Common myeloid progenitor, CD34-positive (primary cell): ENCODE data around the gene DHH.
A peak's percentile ranks its signal among the peaks of the same experiment; 100 is the strongest.

Source experiments
- CTCF ChIA-PET: fragments of 350-600 bp; sonication (Branson Sonifier 250); formaldehyde crosslinking; loops from one replicate; lab custom pipeline; 2021; ENCODE audit warnings: antibody characterized with exemption; lab: Charles Lee
- POLR2A ChIA-PET: fragments of 350-600 bp; sonication (Branson Sonifier 250); formaldehyde crosslinking; loops from one replicate; lab custom pipeline; 2021; ENCODE audit warnings: antibody characterized with exemption; lab: Charles Lee
- DNase-seq, 3 donors: peaks; one replicate each; pipeline versions ENCODE4 v3.0.0 to v3.0.0-alpha.2; 2013
- H3K27ac ChIP-seq, 2 experiments: 1 replicate in 1 of 2; 2 replicates in 1 of 2; pipeline ENCODE4 v1.7.0; 2013; ENCODE audit warnings: inconsistent platforms in 2 of 2, low read length in 2 of 2, mild to moderate bottlenecking in 2 of 2, low read depth in 1 of 2, moderate library complexity in 1 of 2; ENCODE audit not compliant: severe bottlenecking in 2 of 2, insufficient read depth in 1 of 2, poor library complexity in 1 of 2
- H3K27me3 ChIP-seq, 5 experiments: replicated peaks in 2 of 5; 1 replicate in 3 of 5; 2 replicates in 2 of 5; pipeline versions ENCODE4 v1.6.1 to v1.7.0; 2013; ENCODE audit warnings: low read length in 4 of 5, mild to moderate bottlenecking in 2 of 5, moderate library complexity in 2 of 5, inconsistent platforms in 1 of 5; ENCODE audit not compliant: insufficient read depth in 5 of 5, control insufficient read depth in 4 of 5
- H3K36me3 ChIP-seq, 4 experiments: 1 replicate in 2 of 4; 2 replicates in 2 of 4; pipeline versions ENCODE4 v1.6.1 to v1.7.0; 2013; ENCODE audit warnings: low read length in 3 of 4, control low read depth in 1 of 4, mild to moderate bottlenecking in 1 of 4; ENCODE audit not compliant: control insufficient read depth in 4 of 4, insufficient read depth in 4 of 4
- H3K4me1 ChIP-seq, 4 experiments: 1 replicate in 3 of 4; 2 replicates in 1 of 4; pipeline versions ENCODE4 v1.6.1 to v1.7.1; 2013; ENCODE audit warnings: low read length in 3 of 4, mild to moderate bottlenecking in 3 of 4, control low read depth in 1 of 4, inconsistent platforms in 1 of 4, moderate library complexity in 1 of 4; ENCODE audit not compliant: control insufficient read depth in 4 of 4, insufficient read depth in 4 of 4; ENCODE audit errors: control extremely low read depth in 1 of 4
- H3K4me3 ChIP-seq, 7 experiments: 1 replicate in 4 of 7; 2 replicates in 3 of 7; pipeline versions ENCODE4 v1.5.1 to v1.7.0; 2013; ENCODE audit warnings: mild to moderate bottlenecking in 7 of 7, low read length in 6 of 7, moderate library complexity in 6 of 7, inconsistent platforms in 2 of 7, low read depth in 2 of 7, control low read depth in 1 of 7; ENCODE audit not compliant: insufficient read depth in 4 of 7, control insufficient read depth in 1 of 7; ENCODE audit errors: extremely low read depth in 1 of 7
- H3K9me3 ChIP-seq, 5 experiments: 1 replicate in 4 of 5; 2 replicates in 1 of 5; pipeline versions ENCODE4 v1.6.1 to v1.7.1; 2013; ENCODE audit warnings: low read length in 4 of 5, mild to moderate bottlenecking in 2 of 5, inconsistent platforms in 1 of 5, low read depth in 1 of 5, moderate library complexity in 1 of 5; ENCODE audit not compliant: control insufficient read depth in 4 of 5, insufficient read depth in 2 of 5; ENCODE audit errors: control extremely low read depth in 1 of 5
- WGBS: methylation state at CpG from one replicate; pipeline ENCODE4 v1.1.5; 2013; ENCODE audit not compliant: insufficient coverage; 5-methylcytosine and 5-hydroxymethylcytosine counted together

The DHH gene

DNA sequence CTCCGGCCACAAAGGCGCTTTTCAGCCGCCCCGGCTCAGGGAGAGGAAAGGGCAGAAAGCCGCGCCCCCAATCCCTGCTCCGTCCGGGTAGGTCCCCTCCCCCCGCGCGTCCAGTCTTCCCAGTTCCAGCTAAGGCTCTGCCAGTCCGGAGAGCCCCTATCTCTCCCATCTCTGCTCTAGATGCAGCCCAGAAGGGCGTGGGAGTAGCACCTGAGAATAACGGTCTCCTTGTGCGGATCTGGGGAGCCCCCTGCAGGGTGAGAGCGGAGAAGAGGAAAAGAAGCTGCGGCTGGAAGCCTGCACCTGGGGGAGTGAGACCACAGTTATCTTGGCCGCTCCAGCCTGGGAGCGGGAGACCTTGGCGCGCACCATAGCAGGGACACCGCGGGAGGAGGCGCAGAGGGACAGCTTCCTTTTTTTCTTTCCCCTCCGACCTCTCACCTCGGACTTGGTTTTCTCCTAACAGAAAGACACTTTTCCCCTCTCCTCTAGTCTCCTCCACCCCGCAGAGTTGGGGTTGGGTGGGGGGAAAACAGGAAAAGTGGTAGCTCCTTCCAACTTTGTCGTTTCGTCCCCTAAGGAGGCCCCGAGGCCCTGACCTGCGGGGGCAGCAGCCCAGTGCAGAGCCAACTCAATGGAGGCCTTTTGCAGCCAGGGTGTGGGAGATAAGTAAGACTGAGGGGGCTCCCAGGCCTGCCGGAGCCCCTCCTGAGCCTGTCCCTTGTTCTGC, 2.4 kb downstream of the DHH start:
- Histone ChIP-seq H3K9me3 (no peaks in the 10 kb centered on the region), H3K27me3 (peaks cover 18 to 77% (median 34%) of the 10 kb centered on the region in 5 experiments), H3K27ac (peak overlapping the region in 1 of 2 experiments; percentile 74), H3K36me3 (peaks cover 0 to 13% (median 8%) of the 10 kb centered on the region in 4 experiments), H3K4me3 (peak overlapping the region in 6 of 7 experiments; percentile 2 to 68 (median 42)), H3K4me1 (peaks cover 11 to 64% (median 58%) of the 10 kb centered on the region in 4 experiments)
- 0% methylated on average over 8 of the region's 32 CpGs for WGBS
- DNase-seq = peak; percentile 27 to 47 (median 42)
- CTCF ChIA-PET = interaction anchor here (1.0 to 20.9 kb wide), 14 partner anchors 5 to 161 kb away, joined by 3 to 326 read pairs (median 6); partner anchors contain the start of genes LMBR1L, RHEBL1 and TUBA1B
- POLR2A ChIA-PET = interaction anchor here (0.7 to 1.5 kb wide), 4 partner anchors 9 to 96 kb away, joined by 3 to 6 read pairs (median 4); partner anchors contain the start of genes RHEBL1 and TUBA1B

- POLR2A ChIA-PET = interaction anchor here (0.7 to 1.5 kb wide), 4 partner anchors 9 to 97 kb away, joined by 3 to 6 read pairs (median 4); partner anchors contain the start of genes RHEBL1 and TUBA1B
- CTCF ChIA-PET = interaction anchor here (1.0 to 20.9 kb wide), 8 partner anchors 10 to 162 kb away, joined by 3 to 326 read pairs (median 8); partner anchors contain the start of genes LMBR1L, RHEBL1 and TUBA1B
- no peak for DNase-seq
- Histone ChIP-seq H3K4me1 (peaks cover 11 to 64% (median 58%) of the 10 kb centered on the region in 4 experiments), H3K27me3 (peaks cover 18 to 77% (median 34%) of the 10 kb centered on the region in 5 experiments), H3K4me3 (peak overlapping the region in 6 of 7 experiments; percentile 2 to 68 (median 42)), H3K27ac (peak overlapping the region in 1 of 2 experiments; percentile 40), H3K36me3 (peaks cover 0 to 8% (median 3%) of the 10 kb centered on the region in 4 experiments), H3K9me3 (no peaks in the 10 kb centered on the region)
- WGBS = 2% methylated on average over 14 of the region's 14 CpGs
Observed at GRCh38 chr12:49091836-49092085, 2.8 kb downstream of the DHH start.

- ChIA-PET POLR2A (interaction anchor here (0.7 to 1.5 kb wide), 4 partner anchors 10 to 97 kb away, joined by 3 to 6 read pairs (median 4); partner anchors contain the start of genes RHEBL1 and TUBA1B), CTCF (interaction anchor here (1.8 to 20.9 kb wide), 6 partner anchors 10 to 40 kb away, joined by 7 to 326 read pairs (median 15); partner anchors contain the start of genes LMBR1L, RHEBL1 and TUBA1B)
- Histone ChIP-seq H3K27me3 (peaks cover 18 to 77% (median 34%) of the 10 kb centered on the region in 5 experiments), H3K4me1 (peaks cover 11 to 64% (median 58%) of the 10 kb centered on the region in 4 experiments), H3K27ac (peak overlapping the region in 1 of 2 experiments; percentile 40), H3K9me3 (no peaks in the 10 kb centered on the region), H3K4me3 (peak overlapping the region in 3 of 7 experiments; percentile 36 to 68 (median 50)), H3K36me3 (peaks cover 0 to 5% (median under 1%) of the 10 kb centered on the region in 4 experiments)
- DNase-seq = peak in 1 of 3 donors; percentile 21
- 8% methylated on average over 34 of the region's 41 CpGs for WGBS
Observed at GRCh38 chr12:49091056-49091835, 3.4 kb downstream of the DHH start.

DNA sequence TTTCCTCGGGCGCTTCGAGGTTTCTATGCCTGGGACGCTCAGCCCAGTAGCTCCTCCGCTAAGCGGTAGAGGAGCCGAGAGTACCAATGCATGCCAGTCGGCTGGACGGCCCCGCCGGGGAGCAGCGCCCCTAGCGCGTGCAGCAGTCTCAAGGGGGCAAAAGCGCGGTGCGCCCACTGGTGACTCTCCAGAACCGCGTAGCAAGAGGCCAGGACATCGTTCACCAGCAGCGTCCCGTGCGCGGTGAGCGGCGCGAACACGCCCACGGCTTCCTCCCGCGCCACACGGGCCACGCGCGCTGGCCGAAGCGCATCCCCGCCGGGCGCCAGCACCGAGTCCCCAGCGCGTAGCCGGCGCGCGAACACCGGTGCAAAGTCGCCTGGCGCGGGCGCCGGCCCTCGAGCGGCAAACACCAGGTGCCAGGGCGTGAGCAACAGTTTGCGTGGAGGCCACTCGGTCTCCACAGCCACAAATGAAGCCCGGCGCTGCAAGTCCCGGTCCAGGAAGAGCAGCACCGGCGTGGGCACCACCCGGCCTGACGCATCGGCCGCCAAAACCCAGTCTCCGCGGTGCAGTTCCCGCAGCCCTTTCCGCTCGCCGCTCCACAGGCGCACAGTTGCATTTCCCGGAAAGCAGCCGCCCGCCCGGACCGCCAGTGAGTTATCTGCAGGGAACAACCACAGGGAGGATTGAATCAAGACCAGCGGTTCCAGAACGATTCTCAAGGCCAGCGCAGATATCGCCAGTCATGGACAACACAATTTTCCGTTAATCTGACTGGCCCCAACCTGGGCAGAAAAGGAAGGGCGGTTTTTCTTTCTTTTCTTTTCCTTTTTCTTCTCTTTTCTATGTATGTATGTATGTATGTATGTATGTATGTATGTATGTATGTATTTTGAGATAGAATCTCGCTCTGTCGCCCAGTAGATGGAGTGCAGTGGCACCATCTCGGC, 4.5 kb downstream of the DHH start:
- no peaks in the 10 kb centered on the region for H3K9me3 ChIP-seq
- DNase-seq = peak; percentile 71 to 84 (median 77)
- WGBS = under 1% methylated on average over 83 of the region's 88 CpGs
- POLR2A ChIA-PET = interaction anchor here (0.8 kb wide), 2 partner anchors 13 to 143 kb away, joined by 3 read pairs; no protein-coding TSS in a partner anchor
- peak overlapping the region in 6 of 7 experiments; percentile 31 to 65 (median 52) for H3K4me3 ChIP-seq
- no peak overlapping the region for H3K27ac ChIP-seq
- no peaks in the 10 kb centered on the region for H3K36me3 ChIP-seq
- CTCF ChIA-PET = interaction anchor here (0.6 to 16.3 kb wide), 12 partner anchors 10 to 171 kb away, joined by 3 to 285 read pairs (median 8); partner anchors contain the start of genes DHH, LMBR1L, RHEBL1 and TUBA1B
- peaks cover 15 to 67% (median 32%) of the 10 kb centered on the region in 5 experiments for H3K27me3 ChIP-seq
- H3K4me1 ChIP-seq = peaks cover 11 to 64% (median 58%) of the 10 kb centered on the region in 4 experiments

GRCh38 chr12:49088932-49089330, 5.7 kb downstream of the DHH start:
- peaks cover 0 to 3% (median 0%) of the 10 kb centered on the region in 5 experiments for H3K9me3 ChIP-seq
- CTCF ChIA-PET = interaction anchor here (0.8 to 16.3 kb wide), 20 partner anchors 9 to 172 kb away, joined by 3 to 285 read pairs (median 6); partner anchors contain the start of genes DHH, LMBR1L, RHEBL1 and TUBA1B
- H3K27me3 ChIP-seq = peaks cover 13 to 56% (median 28%) of the 10 kb centered on the region in 5 experiments
- no peak overlapping the region for H3K4me3 ChIP-seq
- no peaks in the 10 kb centered on the region for H3K36me3 ChIP-seq
- POLR2A ChIA-PET = interaction anchor here (0.8 to 1.6 kb wide), 2 partner anchors 42 to 144 kb away, joined by 3 to 7 read pairs; partner anchors contain the start of gene TUBA1B
- no peak for DNase-seq
- no peak overlapping the region for H3K27ac ChIP-seq
- H3K4me1 ChIP-seq = peaks cover 11 to 56% (median 49%) of the 10 kb centered on the region in 4 experiments
- 49% methylated on average over 6 of the region's 6 CpGs for WGBS
